ENCODE results near the gene COL26A1. TPM values are rescaled to one million over a fixed set of nuclear protein-coding genes. Genes with fewer than 3 reads are reported as not detected.
A peak's percentile ranks its signal among the peaks of the same experiment; 100 is the strongest.
"Not testable (repeated sequence)": the region's sequence is repeated elsewhere in the genome, so short reads cannot be mapped to it uniquely, and the experiment has no call there.

The COL26A1 gene
- total RNA-seq, 2 donors from 2014 or later, result 3.8 to 10.3 TPM

- no peak overlapping the region for H3K4me3 ChIP-seq
- peaks cover 4% of the 10 kb centered on the region for H3K4me1 ChIP-seq (replicated peaks)
- H3K27ac ChIP-seq, result no peak overlapping the region
- intact Hi-C loops (cut with DNase I), result no loop called here
- H3K36me3 ChIP-seq, result no peaks in the 10 kb centered on the region
- TF ChIP-seq, protein P1, sequence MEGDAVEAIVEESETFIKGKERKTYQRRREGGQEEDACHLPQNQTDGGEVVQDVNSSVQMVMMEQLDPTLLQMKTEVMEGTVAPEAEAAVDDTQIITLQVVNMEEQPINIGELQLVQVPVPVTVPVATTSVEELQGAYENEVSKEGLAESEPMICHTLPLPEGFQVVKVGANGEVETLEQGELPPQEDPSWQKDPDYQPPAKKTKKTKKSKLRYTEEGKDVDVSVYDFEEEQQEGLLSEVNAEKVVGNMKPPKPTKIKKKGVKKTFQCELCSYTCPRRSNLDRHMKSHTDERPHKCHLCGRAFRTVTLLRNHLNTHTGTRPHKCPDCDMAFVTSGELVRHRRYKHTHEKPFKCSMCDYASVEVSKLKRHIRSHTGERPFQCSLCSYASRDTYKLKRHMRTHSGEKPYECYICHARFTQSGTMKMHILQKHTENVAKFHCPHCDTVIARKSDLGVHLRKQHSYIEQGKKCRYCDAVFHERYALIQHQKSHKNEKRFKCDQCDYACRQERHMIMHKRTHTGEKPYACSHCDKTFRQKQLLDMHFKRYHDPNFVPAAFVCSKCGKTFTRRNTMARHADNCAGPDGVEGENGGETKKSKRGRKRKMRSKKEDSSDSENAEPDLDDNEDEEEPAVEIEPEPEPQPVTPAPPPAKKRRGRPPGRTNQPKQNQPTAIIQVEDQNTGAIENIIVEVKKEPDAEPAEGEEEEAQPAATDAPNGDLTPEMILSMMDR (IDR thresholded peaks at IDR 0.05), result no peak
- TF ChIP-seq POLR2AphosphoS5 (IDR thresholded peaks at IDR 0.05) (no peak), POLR2A (IDR thresholded peaks at IDR 0.05) (no peak)
- H3K27me3 ChIP-seq (replicated peaks; ENCODE audit: insufficient read depth), result no peaks in the 10 kb centered on the region
- WGBS, result 47% methylated on average over 22 of the region's 25 CpGs
- DNase-seq (ENCODE audit: low spot score), result no peak
- H3K9me3 ChIP-seq, result no peaks in the 10 kb centered on the region
Observed at GRCh38 chr7:101486433-101487104, 123.9 kb downstream of the COL26A1 start.

GRCh38 chr7:101487105-101487458 is 124.4 kb downstream of the COL26A1 start:
- Histone ChIP-seq H3K27me3 (replicated peaks; ENCODE audit: insufficient read depth) (no peaks in the 10 kb centered on the region), H3K9me3 (no peaks in the 10 kb centered on the region), H3K4me3 (no peak overlapping the region), H3K27ac (no peak overlapping the region), H3K4me1 (replicated peaks) (peaks cover 4% of the 10 kb centered on the region), H3K36me3 (no peaks in the 10 kb centered on the region)
- 67% methylated on average over 4 of the region's 4 CpGs for WGBS
- no peak for DNase-seq (ENCODE audit: low spot score)
- intact Hi-C loops (cut with DNase I), result no loop called here
- TF ChIP-seq POLR2A (IDR thresholded peaks at IDR 0.05), result no peak
- TF ChIP-seq POLR2AphosphoS5 (IDR thresholded peaks at IDR 0.05), result no peak
- TF ChIP-seq, protein P1 (IDR thresholded peaks at IDR 0.05), result no peak

GRCh38 chr7:101487753-101488152 is 125.1 kb downstream of the COL26A1 start:
- no peaks in the 10 kb centered on the region for H3K9me3 ChIP-seq
- H3K36me3 ChIP-seq, result no peaks in the 10 kb centered on the region
- TF ChIP-seq, protein P1 (IDR thresholded peaks at IDR 0.05), result no peak
- no peak for TF ChIP-seq POLR2AphosphoS5 (IDR thresholded peaks at IDR 0.05)
- no peak for TF ChIP-seq POLR2A (IDR thresholded peaks at IDR 0.05)
- H3K27ac ChIP-seq, result no peak overlapping the region
- DNase-seq (ENCODE audit: low spot score), result no peak
- peaks cover 4% of the 10 kb centered on the region for H3K4me1 ChIP-seq (replicated peaks)
- 96% methylated on average over 7 of the region's 7 CpGs for WGBS
- no peak overlapping the region for H3K4me3 ChIP-seq
- no peaks in the 10 kb centered on the region for H3K27me3 ChIP-seq (replicated peaks; ENCODE audit: insufficient read depth)
- intact Hi-C loops (cut with DNase I), result no loop called here

GRCh38 chr7:101488826-101489572 is 126.3 kb downstream of the COL26A1 start:
- WGBS, result 13% methylated on average over 10 of the region's 10 CpGs
- DNase-seq (ENCODE audit: low spot score), result peak; percentile 66
- Histone ChIP-seq H3K4me3 (no peak overlapping the region), H3K27ac (no peak overlapping the region), H3K36me3 (no peaks in the 10 kb centered on the region), H3K9me3 (no peaks in the 10 kb centered on the region), H3K27me3 (replicated peaks; ENCODE audit: insufficient read depth) (no peaks in the 10 kb centered on the region), H3K4me1 (replicated peaks) (peaks cover 4% of the 10 kb centered on the region)
- peak; percentile 89 for TF ChIP-seq POLR2AphosphoS5 (IDR thresholded peaks at IDR 0.05)
- no peak for TF ChIP-seq POLR2A (IDR thresholded peaks at IDR 0.05)
- TF ChIP-seq, protein P1 (IDR thresholded peaks at IDR 0.05), result peak in 1 of 4 experiments; percentile 7
- intact Hi-C loops (cut with DNase I), result no loop called here

- H3K36me3 ChIP-seq; H3K27me3 ChIP-seq (replicated peaks; ENCODE audit: insufficient read depth); DNase-seq (ENCODE audit: low spot score); intact Hi-C loops (cut with DNase I); H3K4me1 ChIP-seq (replicated peaks); H3K9me3 ChIP-seq; H3K4me3 ChIP-seq; H3K27ac ChIP-seq: not testable (repeated sequence)
- 95% methylated on average over 9 of the region's 9 CpGs for WGBS
Observed at GRCh38 chr7:101490439-101490838, 127.8 kb downstream of the COL26A1 start.

GRCh38 chr7:101491442-101491841 is 128.8 kb downstream of the COL26A1 start:
- H3K36me3 ChIP-seq; H3K4me3 ChIP-seq; H3K9me3 ChIP-seq; H3K27me3 ChIP-seq (replicated peaks; ENCODE audit: insufficient read depth); intact Hi-C loops (cut with DNase I); H3K4me1 ChIP-seq (replicated peaks); H3K27ac ChIP-seq; DNase-seq (ENCODE audit: low spot score): not testable (repeated sequence)
- 95% methylated on average over 4 of the region's 4 CpGs for WGBS
